Body of pancreas (tissue), 4 donors: Measurements from ENCODE around the gene SUPT3H.

Experiments
- POLR2A ChIP-seq, 3 donors: fragments of 450-650 bp; IDR thresholded peaks; one replicate each; pipeline ENCODE4 v1.6.1; 2016; ENCODE audit warnings: antibody characterized with exemption in 3 of 3, mild to moderate bottlenecking in 2 of 3
- TF ChIP-seq, protein P1 (sequence below), 7 experiments: fragments of 450-650 bp in 4 of 7; fragments of 200-600 bp in 3 of 7; sonication (generic) in 3 of 7; IDR thresholded peaks; one replicate each; pipeline ENCODE4 v1.5.1; 2016 to 2019; ENCODE audit warnings: antibody characterized with exemption in 7 of 7

GRCh38 chr6:44960898-44961297 is 416.8 kb downstream of the SUPT3H start:
- TF ChIP-seq, protein P1, sequence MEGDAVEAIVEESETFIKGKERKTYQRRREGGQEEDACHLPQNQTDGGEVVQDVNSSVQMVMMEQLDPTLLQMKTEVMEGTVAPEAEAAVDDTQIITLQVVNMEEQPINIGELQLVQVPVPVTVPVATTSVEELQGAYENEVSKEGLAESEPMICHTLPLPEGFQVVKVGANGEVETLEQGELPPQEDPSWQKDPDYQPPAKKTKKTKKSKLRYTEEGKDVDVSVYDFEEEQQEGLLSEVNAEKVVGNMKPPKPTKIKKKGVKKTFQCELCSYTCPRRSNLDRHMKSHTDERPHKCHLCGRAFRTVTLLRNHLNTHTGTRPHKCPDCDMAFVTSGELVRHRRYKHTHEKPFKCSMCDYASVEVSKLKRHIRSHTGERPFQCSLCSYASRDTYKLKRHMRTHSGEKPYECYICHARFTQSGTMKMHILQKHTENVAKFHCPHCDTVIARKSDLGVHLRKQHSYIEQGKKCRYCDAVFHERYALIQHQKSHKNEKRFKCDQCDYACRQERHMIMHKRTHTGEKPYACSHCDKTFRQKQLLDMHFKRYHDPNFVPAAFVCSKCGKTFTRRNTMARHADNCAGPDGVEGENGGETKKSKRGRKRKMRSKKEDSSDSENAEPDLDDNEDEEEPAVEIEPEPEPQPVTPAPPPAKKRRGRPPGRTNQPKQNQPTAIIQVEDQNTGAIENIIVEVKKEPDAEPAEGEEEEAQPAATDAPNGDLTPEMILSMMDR (IDR thresholded peaks at IDR 0.05) = no peak
- no peak for TF ChIP-seq POLR2A (IDR thresholded peaks at IDR 0.05)
